Gastrocnemius medialis (tissue), 4 donors: ENCODE data around the gene BSPRY. TPM values are rescaled to one million over a fixed set of nuclear protein-coding genes. Genes with fewer than 3 reads are reported as not detected.
"Not testable (repeated sequence)": the region's sequence is repeated elsewhere in the genome, so short reads cannot be mapped to it uniquely, and the experiment has no call there.

Experiments
- ATAC-seq, 2 donors: fragments of 150-250 bp; one replicate each; pipeline ENCODE4 v1.9.1; 2016
- DNase-seq, 2 donors: peaks; one replicate each; pipeline ENCODE4 v3.0.0-alpha.2; 2019
- H3K27ac ChIP-seq, 4 donors: fragments of 200-600 bp; sonication (generic); 1 replicate in 1 of 4; 2 replicates in 3 of 4; pipeline ENCODE4 v1.5.1; 2016 to 2018; ENCODE audit warnings: mild to moderate bottlenecking in 2 of 4, moderate library complexity in 1 of 4
- H3K27me3 ChIP-seq, 3 donors: fragments of 200-600 bp; sonication (generic) in 2 of 3; 1 replicate in 1 of 3; 2 replicates in 2 of 3; pipeline versions ENCODE4 v1.5.1 to v1.6.0; 2016 to 2019; ENCODE audit warnings: mild to moderate bottlenecking in 1 of 3, moderate library complexity in 1 of 3
- H3K36me3 ChIP-seq, 2 donors: fragments of 200-600 bp; sonication (generic) in 1 of 2; one replicate each; pipeline ENCODE4 v1.5.1; 2017 to 2018
- H3K4me1 ChIP-seq, 2 donors: fragments of 200-600 bp; sonication (generic) in 1 of 2; one replicate each; pipeline ENCODE4 v1.5.1; 2016 to 2017; ENCODE audit warnings: mild to moderate bottlenecking in 2 of 2
- H3K4me3 ChIP-seq, 4 donors: fragments of 200-600 bp; sonication (generic) in 3 of 4; 1 replicate in 1 of 4; 2 replicates in 3 of 4; pipeline ENCODE4 v1.5.1; 2016 to 2019; ENCODE audit warnings: mild to moderate bottlenecking in 2 of 4
- H3K9me3 ChIP-seq, 3 donors: fragments of 200-600 bp; sonication (generic) in 2 of 3; 1 replicate in 1 of 3; 2 replicates in 2 of 3; pipeline ENCODE4 v1.5.1; 2016 to 2019
- CTCF ChIP-seq, 5 experiments: fragments of 450-650 bp in 3 of 5; fragments of 200-600 bp in 2 of 5; sonication (generic) in 2 of 5; IDR thresholded peaks in 4 of 5; conservative IDR thresholded peaks in 1 of 5; 1 replicate in 4 of 5; 2 replicates in 1 of 5; pipeline ENCODE4 v1.5.1; 2016 to 2019; ENCODE audit warnings: antibody characterized with exemption in 5 of 5, mild to moderate bottlenecking in 3 of 5, moderate library complexity in 3 of 5
- POLR2A ChIP-seq, 2 donors: fragments of 450-650 bp; IDR thresholded peaks; one replicate each; pipeline ENCODE4 v1.6.1; 2017; ENCODE audit warnings: antibody characterized with exemption in 2 of 2, mild to moderate bottlenecking in 2 of 2, moderate library complexity in 2 of 2
- in situ Hi-C, 4 donors: fragments of 200-750 bp; cut with MboI; loops; one replicate each; pipeline versions ENCODE4 v1.15.0 to v1.8.0; 2017; ENCODE audit warnings: low sequenced_read_pairs in 4 of 4
- intact Hi-C: fragments of 100-400 bp; cut with DNase I; formaldehyde crosslinking; loops from one replicate; pipeline ENCODE4 v1.15.1; 2023; ENCODE audit warnings: low total_unique reads
- total RNA-seq, 4 donors: library from RNA; depleted of rRNA; stranded (reverse); fragments of >200 nt; gene quantifications; one replicate each; pipeline versions ENCODE4 v1.1.0 to v1.2.3, GENCODE V29; 2016

BSPRY gene
- total RNA-seq, 4 donors from 2014 or later = 0.12 TPM; not detected in 3

DNA sequence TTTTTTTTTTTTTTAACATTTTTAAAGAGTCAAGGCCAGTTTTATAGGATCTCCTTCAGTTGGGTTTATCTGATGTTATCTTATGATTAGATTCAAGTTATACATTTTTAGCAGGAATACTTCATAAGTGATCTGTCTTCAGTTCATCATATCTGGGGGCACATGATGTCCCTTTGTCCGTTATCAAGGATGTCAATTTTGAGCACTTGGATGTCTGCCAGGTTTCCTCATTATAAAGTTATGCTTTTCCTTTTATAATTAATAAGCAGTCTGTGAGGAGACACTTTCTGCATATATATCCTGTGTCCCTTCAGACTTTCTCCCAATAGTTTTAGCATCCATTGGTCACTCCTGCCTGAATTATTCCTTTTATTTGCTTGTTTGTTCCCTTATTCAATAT lies 15.6 kb downstream of the BSPRY start:
- ATAC-seq (no peak), DNase-seq (no peak)
- TF ChIP-seq POLR2A (IDR thresholded peaks at IDR 0.05) (no peak), CTCF (IDR thresholded peaks at IDR 0.05 in 4 of 5, conservative IDR thresholded peaks at IDR 0.05 in 1 of 5) (no peak)
- Histone ChIP-seq H3K4me3 (no peak overlapping the region), H3K27ac (no peak overlapping the region), H3K27me3 (no peaks in the 10 kb centered on the region), H3K4me1 (peaks cover 0 to 4% of the 10 kb centered on the region in 2 donors), H3K36me3 (no peaks in the 10 kb centered on the region), H3K9me3 (no peaks in the 10 kb centered on the region)
- intact Hi-C loops = no loop called here
- in situ Hi-C loops = no loop called here

DNA sequence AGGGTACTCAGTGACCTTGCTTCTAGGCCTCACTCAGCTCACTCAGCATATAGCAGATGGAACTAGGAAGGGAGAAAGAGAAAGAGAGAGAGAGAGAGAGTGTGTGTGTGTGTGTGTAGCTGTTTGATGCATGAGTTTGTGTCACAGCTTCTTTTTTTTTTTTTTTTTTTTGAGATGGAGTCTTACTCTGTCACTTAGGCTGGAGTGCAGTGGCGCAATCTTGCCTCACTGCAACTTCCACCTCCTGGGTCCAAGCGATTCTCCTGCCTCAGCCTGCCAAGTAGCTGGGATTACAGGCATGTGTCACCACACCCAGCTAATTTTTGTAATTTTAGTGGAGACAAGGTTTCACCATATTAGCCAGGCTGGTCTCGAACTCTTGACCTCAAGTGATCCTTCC lies 16.3 kb downstream of the BSPRY start:
- H3K4me1 ChIP-seq, H3K4me3 ChIP-seq, intact Hi-C loops, in situ Hi-C loops, H3K9me3 ChIP-seq, ATAC-seq, H3K27me3 ChIP-seq, H3K27ac ChIP-seq, DNase-seq, H3K36me3 ChIP-seq: not testable (repeated sequence)

DNA sequence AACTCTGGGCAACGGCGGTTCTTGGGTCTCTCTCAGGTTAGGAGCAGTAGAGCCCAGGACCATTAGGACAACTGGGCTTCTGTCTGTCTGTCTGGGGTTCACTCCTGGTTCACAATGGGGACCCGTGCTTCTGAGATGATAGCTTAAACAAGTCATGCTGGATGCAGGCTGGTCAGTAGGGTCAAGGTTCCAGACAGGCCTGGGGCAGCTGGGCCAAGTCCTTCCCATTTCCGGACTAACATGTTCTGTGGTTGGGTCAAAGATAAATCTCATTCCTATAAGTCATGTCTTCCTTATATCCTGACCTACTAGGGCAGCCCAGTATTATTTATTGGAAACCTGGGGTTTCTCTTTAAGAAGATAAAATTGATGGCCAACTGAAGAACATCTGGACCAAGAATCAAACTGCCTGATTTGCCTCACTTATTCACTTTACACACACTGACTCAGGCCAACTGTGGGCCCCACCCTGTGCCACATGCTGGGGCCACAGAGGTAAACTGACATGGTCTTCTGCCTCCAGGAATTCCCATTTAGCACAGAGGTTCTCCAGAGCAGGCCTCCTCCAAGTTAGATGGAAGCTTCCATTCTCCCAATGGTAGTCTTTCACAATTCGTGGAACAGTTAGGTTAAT lies 19.1 kb downstream of the BSPRY start:
- Histone ChIP-seq H3K27ac (no peak overlapping the region), H3K27me3 (no peaks in the 10 kb centered on the region), H3K36me3 (peaks cover 0 to 4% of the 10 kb centered on the region in 2 donors), H3K4me3 (no peak overlapping the region), H3K4me1 (peaks cover 0 to 5% of the 10 kb centered on the region in 2 donors), H3K9me3 (no peaks in the 10 kb centered on the region)
- in situ Hi-C loops = no loop called here
- TF ChIP-seq CTCF (IDR thresholded peaks at IDR 0.05 in 4 of 5, conservative IDR thresholded peaks at IDR 0.05 in 1 of 5) (no peak), POLR2A (IDR thresholded peaks at IDR 0.05) (no peak)
- no peak for ATAC-seq
- intact Hi-C loops = no loop called here
- DNase-seq = no peak

- no peaks in the 10 kb centered on the region for H3K9me3 ChIP-seq
- peaks cover 0 to 11% of the 10 kb centered on the region in 2 donors for H3K36me3 ChIP-seq
- no peak overlapping the region for H3K27ac ChIP-seq
- DNase-seq (peak in 1 of 2 donors; percentile 17), ATAC-seq (no peak)
- H3K4me3 ChIP-seq = no peak overlapping the region
- H3K27me3 ChIP-seq = no peaks in the 10 kb centered on the region
- no peak for TF ChIP-seq CTCF (IDR thresholded peaks at IDR 0.05 in 4 of 5, conservative IDR thresholded peaks at IDR 0.05 in 1 of 5)
- no peak for TF ChIP-seq POLR2A (IDR thresholded peaks at IDR 0.05)
- peaks cover 0 to 5% of the 10 kb centered on the region in 2 donors for H3K4me1 ChIP-seq
- in situ Hi-C loops (no loop called here), intact Hi-C loops (no loop called here)
These were observed 19.9 kb downstream of the BSPRY start for GRCh38 chr9:113368982-113369854.

DNA sequence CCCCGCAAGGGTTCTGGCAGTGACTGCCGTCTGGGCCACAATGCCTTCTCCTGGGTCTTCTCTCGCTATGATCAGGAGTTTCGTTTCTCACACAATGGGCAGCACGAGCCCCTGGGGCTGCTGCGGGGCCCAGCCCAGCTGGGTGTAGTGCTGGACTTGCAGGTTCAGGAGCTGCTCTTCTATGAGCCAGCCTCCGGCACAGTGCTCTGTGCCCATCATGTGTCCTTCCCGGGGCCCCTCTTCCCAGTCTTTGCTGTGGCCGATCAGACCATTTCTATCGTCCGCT lies 20.5 kb downstream of the BSPRY start:
- Histone ChIP-seq H3K9me3 (no peaks in the 10 kb centered on the region), H3K4me3 (no peak overlapping the region), H3K36me3 (peaks cover 0 to 13% of the 10 kb centered on the region in 2 donors), H3K4me1 (peaks cover 0 to 5% of the 10 kb centered on the region in 2 donors), H3K27ac (no peak overlapping the region), H3K27me3 (no peaks in the 10 kb centered on the region)
- TF ChIP-seq POLR2A (IDR thresholded peaks at IDR 0.05) (no peak), CTCF (IDR thresholded peaks at IDR 0.05 in 4 of 5, conservative IDR thresholded peaks at IDR 0.05 in 1 of 5) (no peak)
- intact Hi-C loops = no loop called here
- in situ Hi-C loops = no loop called here
- no peak for ATAC-seq
- DNase-seq = no peak
